GM12891 (cell line): ENCODE measurements around the gene RFPL3.

ENCODE experiments used
- POLR2A ChIP-seq: IDR thresholded peaks from 2 replicates; pipeline ENCODE4 v1.6.1; 2011; ENCODE audit warnings: low read depth, low read length, control low read depth
- POLR2AphosphoS5 ChIP-seq: IDR thresholded peaks from 2 replicates; pipeline ENCODE4 v1.6.1; 2011; ENCODE audit warnings: low read depth, low read length, control low read depth
- TAF1 ChIP-seq: IDR thresholded peaks from 2 replicates; pipeline ENCODE4 v1.6.1; 2011; ENCODE audit warnings: low read depth, low read length, control low read depth

GRCh38 chr22:32338757-32339156 is 18.9 kb upstream of the RFPL3 start:
- TF ChIP-seq POLR2A (no peak), TAF1 (no peak), POLR2AphosphoS5 (no peak)
